ENCODE measurements around the gene MYO15B. TPM values are rescaled to one million over a fixed set of nuclear protein-coding genes. Genes with fewer than 3 reads are reported as not detected.

Gene MYO15B
- total and polyA plus RNA-seq, 2 experiments from 2014 or later, result 124 to 153 TPM

GRCh38 chr17:75611851-75612429 is 24.3 kb downstream of the MYO15B start:
- Histone ChIP-seq H3K27me3 (no peaks in the 10 kb centered on the region), H3K4me2 (peak overlapping the region; percentile 73), H3K4me1 (ENCODE audit: insufficient read depth) (peaks cover 13% of the 10 kb centered on the region), H3K27ac (peak overlapping the region; percentile 96), H3K9me2 (replicated peaks; ENCODE audit: insufficient read depth) (no peaks in the 10 kb centered on the region), H3K36me3 (replicated peaks; ENCODE audit: insufficient read depth, low read depth) (no peaks in the 10 kb centered on the region), H3K9me3 (ENCODE audit: low read depth) (no peaks in the 10 kb centered on the region), H4K20me1 (ENCODE audit: insufficient read depth, poor library complexity, severe bottlenecking) (no peaks in the 10 kb centered on the region), H2AFZ (no peak overlapping the region), H3K4me3 (no peak overlapping the region), H3K79me2 (peaks cover 5% of the 10 kb centered on the region)
- DNase-seq (ENCODE audit: low spot score), result no peak
- TF ChIP-seq EZH2phosphoT487 (IDR thresholded peaks at IDR 0.05; ENCODE audit: low read depth, severe bottlenecking, unreplicated experiment) (no peak), EZH2 (IDR thresholded peaks at IDR 0.05; ENCODE audit: borderline replicate concordance) (no peak)
- TF ChIP-seq, protein P1, sequence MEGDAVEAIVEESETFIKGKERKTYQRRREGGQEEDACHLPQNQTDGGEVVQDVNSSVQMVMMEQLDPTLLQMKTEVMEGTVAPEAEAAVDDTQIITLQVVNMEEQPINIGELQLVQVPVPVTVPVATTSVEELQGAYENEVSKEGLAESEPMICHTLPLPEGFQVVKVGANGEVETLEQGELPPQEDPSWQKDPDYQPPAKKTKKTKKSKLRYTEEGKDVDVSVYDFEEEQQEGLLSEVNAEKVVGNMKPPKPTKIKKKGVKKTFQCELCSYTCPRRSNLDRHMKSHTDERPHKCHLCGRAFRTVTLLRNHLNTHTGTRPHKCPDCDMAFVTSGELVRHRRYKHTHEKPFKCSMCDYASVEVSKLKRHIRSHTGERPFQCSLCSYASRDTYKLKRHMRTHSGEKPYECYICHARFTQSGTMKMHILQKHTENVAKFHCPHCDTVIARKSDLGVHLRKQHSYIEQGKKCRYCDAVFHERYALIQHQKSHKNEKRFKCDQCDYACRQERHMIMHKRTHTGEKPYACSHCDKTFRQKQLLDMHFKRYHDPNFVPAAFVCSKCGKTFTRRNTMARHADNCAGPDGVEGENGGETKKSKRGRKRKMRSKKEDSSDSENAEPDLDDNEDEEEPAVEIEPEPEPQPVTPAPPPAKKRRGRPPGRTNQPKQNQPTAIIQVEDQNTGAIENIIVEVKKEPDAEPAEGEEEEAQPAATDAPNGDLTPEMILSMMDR (IDR thresholded peaks at IDR 0.05; ENCODE audit: poor library complexity), result no peak
- WGBS (ENCODE audit: low lambda C conversion rate, missing lambda C conversion rate), result 66% methylated on average over 20 of the region's 20 CpGs

- no peaks in the 10 kb centered on the region for H3K36me3 ChIP-seq (replicated peaks; ENCODE audit: insufficient read depth, low read depth)
These were observed 25.5 kb downstream of the MYO15B start for GRCh38 chr17:75612906-75613626.

GRCh38 chr17:75614006-75614405 is 26.4 kb downstream of the MYO15B start:
- Histone ChIP-seq H3K79me2 (peaks cover 5% of the 10 kb centered on the region), H3K27ac (no peak overlapping the region)
- no peak for TF ChIP-seq EZH2 (IDR thresholded peaks at IDR 0.05; ENCODE audit: borderline replicate concordance)

More at GRCh38 chr17:75612906-75613626, 25.5 kb downstream of the MYO15B start:
- no peaks in the 10 kb centered on the region for H3K9me3 ChIP-seq (ENCODE audit: low read depth)
- WGBS (ENCODE audit: low lambda C conversion rate, missing lambda C conversion rate), result 89% methylated on average over 27 of the region's 27 CpGs
- no peaks in the 10 kb centered on the region for H3K9me2 ChIP-seq (replicated peaks; ENCODE audit: insufficient read depth)
- H3K4me2 ChIP-seq, result no peak overlapping the region
- H2AFZ ChIP-seq, result no peak overlapping the region
- peaks cover 13% of the 10 kb centered on the region for H3K4me1 ChIP-seq (ENCODE audit: insufficient read depth)
- H3K79me2 ChIP-seq, result peaks cover 5% of the 10 kb centered on the region
- no peak overlapping the region for H3K27ac ChIP-seq
- TF ChIP-seq, protein P1 (IDR thresholded peaks at IDR 0.05; ENCODE audit: poor library complexity), result no peak
- no peak for TF ChIP-seq EZH2 (IDR thresholded peaks at IDR 0.05; ENCODE audit: borderline replicate concordance)
- TF ChIP-seq EZH2phosphoT487 (IDR thresholded peaks at IDR 0.05; ENCODE audit: low read depth, severe bottlenecking, unreplicated experiment), result no peak
- no peak overlapping the region for H3K4me3 ChIP-seq
- DNase-seq (ENCODE audit: low spot score), result no peak
- H3K27me3 ChIP-seq, result no peaks in the 10 kb centered on the region
- H4K20me1 ChIP-seq (ENCODE audit: insufficient read depth, poor library complexity, severe bottlenecking), result no peaks in the 10 kb centered on the region

DNA sequence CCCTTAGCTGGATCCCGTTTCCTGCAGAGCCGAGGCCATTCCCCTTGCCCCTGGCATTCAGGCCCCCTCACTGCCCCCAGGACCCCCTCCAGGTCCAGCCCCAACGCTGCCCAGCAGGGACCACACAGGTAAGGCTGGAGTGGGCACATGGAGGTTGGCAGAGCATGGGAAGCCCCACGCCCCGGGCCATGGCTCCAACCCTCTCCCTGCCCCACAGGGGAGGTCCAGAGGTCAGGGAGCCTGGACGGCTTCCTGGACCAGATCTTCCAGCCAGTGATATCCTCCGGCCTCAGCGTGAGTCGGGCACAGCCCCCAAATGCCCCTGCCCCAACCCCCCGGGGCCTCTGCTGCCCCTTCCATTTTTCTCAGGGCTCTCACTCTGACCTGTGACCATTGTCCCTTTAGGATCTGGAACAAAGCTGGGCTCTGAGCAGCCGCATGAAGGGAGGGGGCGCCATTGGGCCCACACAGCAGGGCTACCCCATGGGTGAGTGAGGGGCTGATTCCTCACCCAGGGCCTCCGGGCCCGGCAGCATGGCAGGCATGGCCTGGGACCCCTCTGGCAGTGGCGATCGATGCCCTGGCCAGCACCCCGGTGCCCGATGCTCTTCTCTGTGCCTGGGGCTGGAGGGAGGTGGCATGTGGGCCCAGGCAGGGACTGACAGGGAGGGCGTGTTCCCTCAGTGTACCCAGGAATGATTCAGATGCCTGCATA is 27.1 kb downstream of the MYO15B start:
- Histone ChIP-seq H4K20me1 (ENCODE audit: insufficient read depth, poor library complexity, severe bottlenecking) (no peaks in the 10 kb centered on the region), H3K27ac (no peak overlapping the region), H3K4me1 (ENCODE audit: insufficient read depth) (peaks cover 13% of the 10 kb centered on the region), H3K4me2 (no peak overlapping the region), H3K79me2 (peaks cover 5% of the 10 kb centered on the region), H3K4me3 (no peak overlapping the region), H3K36me3 (replicated peaks; ENCODE audit: insufficient read depth, low read depth) (no peaks in the 10 kb centered on the region), H3K27me3 (no peaks in the 10 kb centered on the region), H3K9me2 (replicated peaks; ENCODE audit: insufficient read depth) (no peaks in the 10 kb centered on the region), H2AFZ (no peak overlapping the region), H3K9me3 (ENCODE audit: low read depth) (no peaks in the 10 kb centered on the region)
- DNase-seq (ENCODE audit: low spot score), result no peak
- 94% methylated on average over 15 of the region's 19 CpGs for WGBS (ENCODE audit: low lambda C conversion rate, missing lambda C conversion rate)
- TF ChIP-seq EZH2 (IDR thresholded peaks at IDR 0.05; ENCODE audit: borderline replicate concordance) (no peak), EZH2phosphoT487 (IDR thresholded peaks at IDR 0.05; ENCODE audit: low read depth, severe bottlenecking, unreplicated experiment) (no peak)
- TF ChIP-seq, protein P1 (IDR thresholded peaks at IDR 0.05; ENCODE audit: poor library complexity), result no peak

More at GRCh38 chr17:75614006-75614405, 26.4 kb downstream of the MYO15B start:
- no peak for DNase-seq (ENCODE audit: low spot score)
- H4K20me1 ChIP-seq (ENCODE audit: insufficient read depth, poor library complexity, severe bottlenecking), result no peaks in the 10 kb centered on the region
- no peaks in the 10 kb centered on the region for H3K27me3 ChIP-seq
- no peak overlapping the region for H2AFZ ChIP-seq
- 86% methylated on average over 8 of the region's 12 CpGs for whole genome bisulfite sequencing (ENCODE audit: low lambda C conversion rate, missing lambda C conversion rate)
- H3K36me3 ChIP-seq (replicated peaks; ENCODE audit: insufficient read depth, low read depth), result no peaks in the 10 kb centered on the region
- no peak overlapping the region for H3K4me3 ChIP-seq
- no peaks in the 10 kb centered on the region for H3K9me3 ChIP-seq (ENCODE audit: low read depth)
- peaks cover 13% of the 10 kb centered on the region for H3K4me1 ChIP-seq (ENCODE audit: insufficient read depth)
- no peak overlapping the region for H3K4me2 ChIP-seq
- no peaks in the 10 kb centered on the region for H3K9me2 ChIP-seq (replicated peaks; ENCODE audit: insufficient read depth)
